ENCODE measurements around the gene STK11.

- no peak for TF ChIP-seq CTCF (IDR thresholded peaks at IDR 0.05)
- no peak for TF ChIP-seq EP300 (IDR thresholded peaks at IDR 0.05)
- TF ChIP-seq POLR2AphosphoS5 (IDR thresholded peaks at IDR 0.05): no peak
- TF ChIP-seq POLR2A (IDR thresholded peaks at IDR 0.05): no peak
Measured at GRCh38 chr19:1211494-1212234, 6.1 kb downstream of the STK11 start.

All from suprapubic skin (tissue), 4 donors.